Measurements from ENCODE around the gene IMPDH1.

DNA sequence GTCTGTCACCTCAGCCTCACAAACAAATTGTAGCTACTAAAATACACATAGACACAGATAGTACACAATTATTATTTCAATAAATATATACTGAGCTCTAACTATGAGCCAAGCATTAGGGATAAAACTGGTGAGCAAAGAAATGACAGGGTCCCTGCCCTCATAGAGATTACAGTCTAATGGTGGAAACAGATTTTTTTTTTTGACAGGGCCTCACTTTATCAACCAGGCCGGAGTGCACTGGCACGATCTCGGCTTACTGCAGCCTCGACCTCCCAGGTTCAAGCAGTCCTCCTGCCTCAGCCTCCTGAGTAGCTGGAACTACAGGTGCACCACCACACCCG is 65.4 kb downstream of the IMPDH1 start:
- TF ChIP-seq EZH2 (IDR thresholded peaks at IDR 0.05; ENCODE audit: borderline replicate concordance, control insufficient read depth, low read depth, low read length) (no peak), POLR2A (IDR thresholded peaks at IDR 0.05; ENCODE audit: low read depth, low read length) (no peak), ZNF274 (IDR thresholded peaks at IDR 0.05; ENCODE audit: insufficient read depth, insufficient read length) (no peak), FOXK2 (IDR thresholded peaks at IDR 0.05) (no peak), CHD2 (IDR thresholded peaks at IDR 0.05; ENCODE audit: borderline replicate concordance, low read depth, low read length) (no peak), TBL1XR1 (IDR thresholded peaks at IDR 0.05; ENCODE audit: low read depth, low read length) (no peak), TAF1 (IDR thresholded peaks at IDR 0.05; ENCODE audit: borderline replicate concordance, low read depth, low read length) (no peak), ZNF384 (IDR thresholded peaks at IDR 0.05; ENCODE audit: borderline replicate concordance, low read depth, low read length) (no peak), CBX3 (IDR thresholded peaks at IDR 0.05; ENCODE audit: borderline replicate concordance, low read depth) (no peak)
- TF ChIP-seq, protein P1, sequence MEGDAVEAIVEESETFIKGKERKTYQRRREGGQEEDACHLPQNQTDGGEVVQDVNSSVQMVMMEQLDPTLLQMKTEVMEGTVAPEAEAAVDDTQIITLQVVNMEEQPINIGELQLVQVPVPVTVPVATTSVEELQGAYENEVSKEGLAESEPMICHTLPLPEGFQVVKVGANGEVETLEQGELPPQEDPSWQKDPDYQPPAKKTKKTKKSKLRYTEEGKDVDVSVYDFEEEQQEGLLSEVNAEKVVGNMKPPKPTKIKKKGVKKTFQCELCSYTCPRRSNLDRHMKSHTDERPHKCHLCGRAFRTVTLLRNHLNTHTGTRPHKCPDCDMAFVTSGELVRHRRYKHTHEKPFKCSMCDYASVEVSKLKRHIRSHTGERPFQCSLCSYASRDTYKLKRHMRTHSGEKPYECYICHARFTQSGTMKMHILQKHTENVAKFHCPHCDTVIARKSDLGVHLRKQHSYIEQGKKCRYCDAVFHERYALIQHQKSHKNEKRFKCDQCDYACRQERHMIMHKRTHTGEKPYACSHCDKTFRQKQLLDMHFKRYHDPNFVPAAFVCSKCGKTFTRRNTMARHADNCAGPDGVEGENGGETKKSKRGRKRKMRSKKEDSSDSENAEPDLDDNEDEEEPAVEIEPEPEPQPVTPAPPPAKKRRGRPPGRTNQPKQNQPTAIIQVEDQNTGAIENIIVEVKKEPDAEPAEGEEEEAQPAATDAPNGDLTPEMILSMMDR (IDR thresholded peaks at IDR 0.05 in 2 of 3, conservative IDR thresholded peaks at IDR 0.05 in 1 of 3; ENCODE audit: control insufficient read depth in 2 of 3, extremely low read depth in 1 of 3, insufficient read depth in 1 of 3, low read depth in 3 of 3, low read length in 3 of 3), result no peak
- TF ChIP-seq, protein P2, sequence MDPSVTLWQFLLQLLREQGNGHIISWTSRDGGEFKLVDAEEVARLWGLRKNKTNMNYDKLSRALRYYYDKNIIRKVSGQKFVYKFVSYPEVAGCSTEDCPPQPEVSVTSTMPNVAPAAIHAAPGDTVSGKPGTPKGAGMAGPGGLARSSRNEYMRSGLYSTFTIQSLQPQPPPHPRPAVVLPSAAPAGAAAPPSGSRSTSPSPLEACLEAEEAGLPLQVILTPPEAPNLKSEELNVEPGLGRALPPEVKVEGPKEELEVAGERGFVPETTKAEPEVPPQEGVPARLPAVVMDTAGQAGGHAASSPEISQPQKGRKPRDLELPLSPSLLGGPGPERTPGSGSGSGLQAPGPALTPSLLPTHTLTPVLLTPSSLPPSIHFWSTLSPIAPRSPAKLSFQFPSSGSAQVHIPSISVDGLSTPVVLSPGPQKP (IDR thresholded peaks at IDR 0.05; ENCODE audit: low read depth, low read length), result no peak

All from GM12878 (cell line).